ENCODE measurements around the gene DPM3. TPM values are rescaled to one million over a fixed set of nuclear protein-coding genes. Genes with fewer than 3 reads are reported as not detected.
"Not testable (repeated sequence)": the region's sequence is repeated elsewhere in the genome, so short reads cannot be mapped to it uniquely, and the experiment has no call there.

DPM3 gene
- total RNA-seq, 1 experiment from 2014 or later = 113 TPM

DNA sequence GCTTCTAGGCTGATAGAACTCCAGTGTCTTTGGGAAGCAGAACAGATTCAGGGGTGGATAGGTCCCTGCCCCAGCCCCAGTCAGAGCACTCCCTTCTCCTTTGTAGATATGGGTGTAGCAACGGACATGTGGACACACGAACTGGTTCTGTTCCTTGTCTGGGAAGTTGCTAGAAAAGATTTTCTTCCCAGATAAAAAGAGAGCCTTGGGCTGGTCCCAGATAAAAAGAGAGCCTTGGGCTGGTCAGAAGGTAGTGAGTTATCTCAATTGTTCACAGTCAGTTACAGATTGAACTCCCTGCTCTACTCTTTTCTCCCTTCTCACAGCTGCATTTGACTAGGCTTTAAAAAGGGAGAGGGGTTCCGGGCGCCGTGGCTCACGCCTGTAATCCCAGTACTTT, 20.1 kb downstream of the DPM3 start:
- H3K4me3 ChIP-seq (replicated peaks in 1 of 2; ENCODE audit: low read depth in 1 of 2, low read length in 2 of 2) = no peak overlapping the region
- H3K4me2 ChIP-seq (ENCODE audit: low read length) = no peak overlapping the region
- TF ChIP-seq JUND (IDR thresholded peaks at IDR 0.05) (no peak), ZFX (IDR thresholded peaks at IDR 0.05) (no peak), EZH2phosphoT487 (IDR thresholded peaks at IDR 0.05; ENCODE audit: borderline replicate concordance) (no peak), SP1 (IDR thresholded peaks at IDR 0.05; ENCODE audit: low read depth) (no peak), EZH2 (IDR thresholded peaks at IDR 0.05) (no peak), ZNF274 (IDR thresholded peaks at IDR 0.05; ENCODE audit: low read depth, low read length) (no peak), CEBPB (IDR thresholded peaks at IDR 0.05; ENCODE audit: low read depth) (no peak), TCF7L2 (IDR thresholded peaks at IDR 0.05; ENCODE audit: borderline replicate concordance, extremely low read depth, insufficient read depth, insufficient read length) (no peak)
- TF ChIP-seq, protein P1, sequence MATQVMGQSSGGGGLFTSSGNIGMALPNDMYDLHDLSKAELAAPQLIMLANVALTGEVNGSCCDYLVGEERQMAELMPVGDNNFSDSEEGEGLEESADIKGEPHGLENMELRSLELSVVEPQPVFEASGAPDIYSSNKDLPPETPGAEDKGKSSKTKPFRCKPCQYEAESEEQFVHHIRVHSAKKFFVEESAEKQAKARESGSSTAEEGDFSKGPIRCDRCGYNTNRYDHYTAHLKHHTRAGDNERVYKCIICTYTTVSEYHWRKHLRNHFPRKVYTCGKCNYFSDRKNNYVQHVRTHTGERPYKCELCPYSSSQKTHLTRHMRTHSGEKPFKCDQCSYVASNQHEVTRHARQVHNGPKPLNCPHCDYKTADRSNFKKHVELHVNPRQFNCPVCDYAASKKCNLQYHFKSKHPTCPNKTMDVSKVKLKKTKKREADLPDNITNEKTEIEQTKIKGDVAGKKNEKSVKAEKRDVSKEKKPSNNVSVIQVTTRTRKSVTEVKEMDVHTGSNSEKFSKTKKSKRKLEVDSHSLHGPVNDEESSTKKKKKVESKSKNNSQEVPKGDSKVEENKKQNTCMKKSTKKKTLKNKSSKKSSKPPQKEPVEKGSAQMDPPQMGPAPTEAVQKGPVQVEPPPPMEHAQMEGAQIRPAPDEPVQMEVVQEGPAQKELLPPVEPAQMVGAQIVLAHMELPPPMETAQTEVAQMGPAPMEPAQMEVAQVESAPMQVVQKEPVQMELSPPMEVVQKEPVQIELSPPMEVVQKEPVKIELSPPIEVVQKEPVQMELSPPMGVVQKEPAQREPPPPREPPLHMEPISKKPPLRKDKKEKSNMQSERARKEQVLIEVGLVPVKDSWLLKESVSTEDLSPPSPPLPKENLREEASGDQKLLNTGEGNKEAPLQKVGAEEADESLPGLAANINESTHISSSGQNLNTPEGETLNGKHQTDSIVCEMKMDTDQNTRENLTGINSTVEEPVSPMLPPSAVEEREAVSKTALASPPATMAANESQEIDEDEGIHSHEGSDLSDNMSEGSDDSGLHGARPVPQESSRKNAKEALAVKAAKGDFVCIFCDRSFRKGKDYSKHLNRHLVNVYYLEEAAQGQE (IDR thresholded peaks at IDR 0.05; ENCODE audit: low read depth) = no peak
- TF ChIP-seq, protein P2, sequence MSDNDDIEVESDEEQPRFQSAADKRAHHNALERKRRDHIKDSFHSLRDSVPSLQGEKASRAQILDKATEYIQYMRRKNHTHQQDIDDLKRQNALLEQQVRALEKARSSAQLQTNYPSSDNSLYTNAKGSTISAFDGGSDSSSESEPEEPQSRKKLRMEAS (IDR thresholded peaks at IDR 0.05) = no peak
- TF ChIP-seq, protein P3, sequence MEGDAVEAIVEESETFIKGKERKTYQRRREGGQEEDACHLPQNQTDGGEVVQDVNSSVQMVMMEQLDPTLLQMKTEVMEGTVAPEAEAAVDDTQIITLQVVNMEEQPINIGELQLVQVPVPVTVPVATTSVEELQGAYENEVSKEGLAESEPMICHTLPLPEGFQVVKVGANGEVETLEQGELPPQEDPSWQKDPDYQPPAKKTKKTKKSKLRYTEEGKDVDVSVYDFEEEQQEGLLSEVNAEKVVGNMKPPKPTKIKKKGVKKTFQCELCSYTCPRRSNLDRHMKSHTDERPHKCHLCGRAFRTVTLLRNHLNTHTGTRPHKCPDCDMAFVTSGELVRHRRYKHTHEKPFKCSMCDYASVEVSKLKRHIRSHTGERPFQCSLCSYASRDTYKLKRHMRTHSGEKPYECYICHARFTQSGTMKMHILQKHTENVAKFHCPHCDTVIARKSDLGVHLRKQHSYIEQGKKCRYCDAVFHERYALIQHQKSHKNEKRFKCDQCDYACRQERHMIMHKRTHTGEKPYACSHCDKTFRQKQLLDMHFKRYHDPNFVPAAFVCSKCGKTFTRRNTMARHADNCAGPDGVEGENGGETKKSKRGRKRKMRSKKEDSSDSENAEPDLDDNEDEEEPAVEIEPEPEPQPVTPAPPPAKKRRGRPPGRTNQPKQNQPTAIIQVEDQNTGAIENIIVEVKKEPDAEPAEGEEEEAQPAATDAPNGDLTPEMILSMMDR (IDR thresholded peaks at IDR 0.05 in 2 of 3, conservative IDR thresholded peaks at IDR 0.05 in 1 of 3; ENCODE audit: borderline replicate concordance in 1 of 3, insufficient read depth in 1 of 3, low read depth in 2 of 3, low read length in 2 of 3) = no peak
- peaks cover 6% of the 10 kb centered on the region; the same call in 1 of the 2 replicates for H3K27me3 ChIP-seq (ENCODE audit: insufficient read depth, low read length)
- no peaks in the 10 kb centered on the region for H3K9me2 ChIP-seq (ENCODE audit: insufficient read depth)
- no peak overlapping the region for H2AFZ ChIP-seq (ENCODE audit: low read depth, low read length, poor library complexity, severe bottlenecking)
- ChIA-PET RAD21 (ENCODE audit: low non-redundant PET in 1 of 2, low total read pairs in 2 of 2, uncharacterized antibody in 2 of 2, unreplicated experiment in 2 of 2) (no interaction called here), CTCF (interaction anchor here (1.2 to 1.6 kb wide), 2 partner anchors 29 to 35 kb away, joined by 3 to 4 read pairs; no protein-coding TSS in a partner anchor), POLR2A (no interaction called here)
- DNase-seq (ENCODE audit: low read depth, low spot score) (no peak), ATAC-seq (no peak)
- intact Hi-C loops (cut with micrococcal nuclease) = no loop called here
- H3K9me3 ChIP-seq (ENCODE audit: control insufficient read depth in 1 of 2, insufficient read depth in 1 of 2, low read depth in 1 of 2, low read length in 2 of 2) = no peaks in the 10 kb centered on the region
- H3K27ac ChIP-seq (ENCODE audit: low read depth, low read length) = no peak overlapping the region
- no peak overlapping the region for H3K9ac ChIP-seq (ENCODE audit: low read length)
- BruUV-seq (replicated peaks) = no TSS peak
- no peaks in the 10 kb centered on the region for H3K79me2 ChIP-seq (ENCODE audit: insufficient read depth, low read length)
- peaks cover 6 to 11% of the 10 kb centered on the region in 2 experiments for H3K4me1 ChIP-seq (ENCODE audit: control insufficient read depth in 1 of 2, insufficient read depth in 2 of 2, low read length in 2 of 2)
- H4K20me1 ChIP-seq (ENCODE audit: insufficient read depth) = no peaks in the 10 kb centered on the region
- H3K36me3 ChIP-seq (ENCODE audit: control insufficient read depth in 1 of 2, insufficient read depth in 2 of 2, low read length in 2 of 2) = no peaks in the 10 kb centered on the region

DNA sequence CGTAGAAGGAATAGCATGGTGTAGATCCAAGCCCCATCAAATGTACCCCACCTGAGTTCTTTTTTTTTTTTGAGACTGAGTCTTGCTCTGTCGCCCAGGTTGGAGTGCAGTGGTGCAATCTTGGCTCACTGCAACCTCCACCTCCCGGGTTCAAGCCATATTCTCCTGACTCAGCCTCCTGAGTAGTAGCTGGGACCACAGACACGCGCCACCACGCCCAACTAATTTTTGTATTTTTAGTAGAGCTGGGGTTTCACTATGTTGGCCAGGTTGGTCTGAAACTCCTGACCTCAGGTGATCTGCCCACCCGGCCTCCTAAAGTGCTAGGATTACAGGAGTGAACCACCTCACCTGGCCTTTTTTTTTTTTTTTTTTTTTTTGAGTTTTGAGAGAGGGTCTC, 22.2 kb downstream of the DPM3 start:
- H3K9me2 ChIP-seq (ENCODE audit: insufficient read depth); H3K27me3 ChIP-seq (ENCODE audit: insufficient read depth, low read length); H4K20me1 ChIP-seq (ENCODE audit: insufficient read depth); RAD21 ChIA-PET (ENCODE audit: low non-redundant PET in 1 of 2, low total read pairs in 2 of 2, uncharacterized antibody in 2 of 2, unreplicated experiment in 2 of 2); H3K9me3 ChIP-seq (ENCODE audit: control insufficient read depth in 1 of 2, insufficient read depth in 1 of 2, low read depth in 1 of 2, low read length in 2 of 2); POLR2A ChIA-PET; ATAC-seq; BruUV-seq (replicated peaks); H3K9ac ChIP-seq (ENCODE audit: low read length); intact Hi-C loops (cut with micrococcal nuclease); H3K79me2 ChIP-seq (ENCODE audit: insufficient read depth, low read length); H3K36me3 ChIP-seq (ENCODE audit: control insufficient read depth in 1 of 2, insufficient read depth in 2 of 2, low read length in 2 of 2); H2AFZ ChIP-seq (ENCODE audit: low read depth, low read length, poor library complexity, severe bottlenecking); H3K4me3 ChIP-seq (replicated peaks in 1 of 2; ENCODE audit: low read depth in 1 of 2, low read length in 2 of 2); H3K27ac ChIP-seq (ENCODE audit: low read depth, low read length); H3K4me1 ChIP-seq (ENCODE audit: control insufficient read depth in 1 of 2, insufficient read depth in 2 of 2, low read length in 2 of 2); H3K4me2 ChIP-seq (ENCODE audit: low read length); DNase-seq (ENCODE audit: low read depth, low spot score): not testable (repeated sequence)
- CTCF ChIA-PET = interaction anchor here (0.8 to 1.2 kb wide), 3 partner anchors 11 to 49 kb away, joined by 3 to 4 read pairs (median 3); no protein-coding TSS in a partner anchor

Measured in HCT116 (cell line).